ENCODE results near the gene NTM.

Gene NTM

DNA sequence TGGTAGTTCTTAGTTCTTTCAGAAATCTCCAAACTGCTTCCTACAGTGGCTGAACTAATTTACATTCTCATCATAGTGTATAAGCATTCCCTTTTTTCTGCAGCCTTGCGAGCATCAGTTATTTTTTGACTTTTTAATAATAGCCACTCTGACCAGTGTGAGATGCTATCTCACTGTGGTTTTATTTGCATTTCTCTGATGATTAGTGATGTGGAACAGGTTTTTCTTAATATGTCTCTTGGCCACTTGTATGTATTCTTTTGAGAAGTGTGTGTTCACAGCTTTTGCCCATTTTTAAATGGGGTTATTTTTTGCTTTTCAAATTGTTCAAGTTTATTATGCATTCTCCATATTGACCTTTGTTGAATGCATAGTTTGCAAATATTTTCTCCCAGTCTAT, 459.3 kb downstream of the NTM start:
- no peak for DNase-seq (ENCODE audit: low read depth, low spot score)

DNA sequence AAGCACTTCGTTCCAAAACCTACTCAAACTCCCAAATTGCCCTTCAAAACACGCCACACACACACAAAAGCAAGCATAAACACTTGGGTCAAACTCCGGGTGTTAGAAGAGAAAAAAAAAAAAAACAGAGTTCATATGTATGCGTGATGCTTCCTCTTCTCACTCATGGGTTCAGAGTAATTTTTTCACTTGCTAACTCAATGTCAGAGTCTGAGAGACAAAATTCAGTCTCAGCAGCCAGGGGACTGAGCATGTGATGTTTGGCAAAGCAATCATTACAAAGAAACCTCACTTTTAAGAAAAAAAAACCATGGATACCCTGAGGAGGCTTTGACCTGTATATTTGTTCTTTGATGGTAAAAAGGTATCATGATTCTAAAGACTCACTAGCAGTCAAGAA, 461.7 kb downstream of the NTM start:
- no peak overlapping the region for H3K27ac ChIP-seq
- no peak for DNase-seq (ENCODE audit: low read depth, low spot score)

More for the DNA sequence above, 459.3 kb downstream of the NTM start:
- H3K27ac ChIP-seq = no peak overlapping the region

DNA sequence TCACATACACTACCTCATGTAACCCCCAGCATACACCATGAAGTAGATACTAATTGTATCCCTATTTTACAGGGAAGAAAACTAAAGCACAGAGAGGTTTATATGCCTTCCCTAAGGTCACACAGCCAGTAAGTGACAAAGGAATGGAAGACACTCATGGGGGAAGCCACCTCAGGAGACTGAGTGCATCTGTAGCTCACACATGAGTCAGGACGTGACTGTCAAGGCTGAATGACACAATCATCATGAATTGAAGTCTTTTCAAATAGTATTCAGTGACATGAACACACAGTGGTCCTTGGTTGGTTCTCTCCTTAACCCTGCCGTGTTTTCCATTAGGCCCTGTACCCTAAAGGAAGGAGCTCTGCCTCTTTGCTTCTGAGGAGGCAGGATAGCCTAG, 463.0 kb downstream of the NTM start:
- no peak for DNase-seq (ENCODE audit: low read depth, low spot score)
- H3K27ac ChIP-seq = no peak overlapping the region

DNA sequence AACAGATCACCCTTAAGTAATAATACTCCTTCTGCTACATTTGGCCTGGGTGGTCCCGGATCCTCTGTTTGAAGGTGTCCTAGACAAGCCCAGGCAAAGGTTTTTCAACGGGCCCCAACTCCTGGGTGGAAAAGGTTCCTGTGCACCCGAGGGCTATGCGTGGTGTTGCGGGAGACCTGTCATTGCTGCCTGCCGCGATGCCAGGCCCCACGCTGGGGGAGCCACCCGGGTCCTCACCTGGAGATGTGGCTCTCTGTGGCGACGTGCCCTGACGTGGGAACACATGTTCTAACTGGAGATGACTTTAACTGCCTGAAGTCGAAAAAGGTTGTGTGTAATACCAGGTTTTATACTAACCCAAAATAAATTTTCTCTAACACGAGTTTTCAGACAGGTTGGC, 467.1 kb downstream of the NTM start:
- no peak for DNase-seq (ENCODE audit: low read depth, low spot score)
- H3K27ac ChIP-seq = no peak overlapping the region

DNA sequence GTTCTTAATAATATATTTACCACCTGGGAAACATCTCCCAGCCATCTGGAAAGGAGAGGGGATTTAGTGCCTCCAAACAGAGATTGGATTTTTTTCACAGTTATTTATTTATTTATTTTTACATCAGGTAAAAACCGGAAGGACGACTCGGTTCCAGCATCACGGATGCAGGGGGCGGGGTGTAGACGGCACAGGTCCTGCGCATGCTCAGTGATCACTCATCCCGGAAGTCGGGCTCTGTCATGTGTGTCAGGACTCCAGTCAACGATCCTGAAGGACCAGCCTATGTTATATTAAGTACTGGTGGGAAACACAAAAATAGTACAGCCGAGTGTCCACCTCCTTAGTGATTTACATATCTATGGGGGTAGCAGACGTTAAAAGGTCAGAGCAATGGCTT, 467.6 kb downstream of the NTM start:
- no peak for DNase-seq (ENCODE audit: low read depth, low spot score)
- H3K27ac ChIP-seq = no peak overlapping the region

DNA sequence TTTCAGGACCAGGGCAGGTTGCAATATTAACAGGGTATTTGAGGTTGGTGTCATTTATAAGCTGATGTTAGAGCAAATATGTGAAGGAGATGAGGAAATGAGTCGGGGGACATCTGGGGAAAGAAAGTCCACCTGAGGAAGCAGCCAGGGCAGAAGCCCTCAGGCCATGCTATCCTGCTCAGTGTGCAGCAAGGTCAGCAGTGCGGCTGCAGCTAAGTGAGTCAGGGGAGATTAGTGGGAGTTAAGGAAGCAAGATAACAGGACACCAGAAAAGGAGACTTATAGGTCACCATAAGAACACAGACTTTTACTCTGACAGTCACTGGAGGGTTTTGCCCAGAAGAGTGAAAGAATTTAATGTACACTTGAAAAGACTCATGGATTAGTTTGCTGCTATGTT, 468.9 kb downstream of the NTM start:
- no peak for DNase-seq (ENCODE audit: low read depth, low spot score)

DNA sequence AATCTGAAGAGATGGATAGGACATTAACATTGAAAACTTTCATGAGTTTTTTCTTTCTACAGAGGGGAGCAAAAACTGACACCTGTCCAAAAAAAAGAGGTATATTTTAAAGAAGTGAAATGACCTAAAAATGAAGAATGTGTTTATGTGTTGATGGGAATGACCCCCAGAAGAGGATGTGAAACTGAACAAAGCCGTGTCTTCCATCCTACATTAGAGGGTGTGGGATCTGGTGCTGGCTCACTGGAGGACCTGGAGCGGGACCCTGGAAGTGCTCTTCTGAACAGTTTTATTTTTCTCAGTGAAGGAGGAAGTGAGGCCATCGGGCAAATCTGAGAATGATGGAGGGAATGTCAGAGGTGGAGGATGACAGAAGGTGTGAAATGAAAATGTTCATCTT, 470.1 kb downstream of the NTM start:
- no peak for DNase-seq (ENCODE audit: low read depth, low spot score)
- H3K27ac ChIP-seq = no peak overlapping the region

More for the DNA sequence above, 468.9 kb downstream of the NTM start:
- H3K27ac ChIP-seq = no peak overlapping the region

DNA sequence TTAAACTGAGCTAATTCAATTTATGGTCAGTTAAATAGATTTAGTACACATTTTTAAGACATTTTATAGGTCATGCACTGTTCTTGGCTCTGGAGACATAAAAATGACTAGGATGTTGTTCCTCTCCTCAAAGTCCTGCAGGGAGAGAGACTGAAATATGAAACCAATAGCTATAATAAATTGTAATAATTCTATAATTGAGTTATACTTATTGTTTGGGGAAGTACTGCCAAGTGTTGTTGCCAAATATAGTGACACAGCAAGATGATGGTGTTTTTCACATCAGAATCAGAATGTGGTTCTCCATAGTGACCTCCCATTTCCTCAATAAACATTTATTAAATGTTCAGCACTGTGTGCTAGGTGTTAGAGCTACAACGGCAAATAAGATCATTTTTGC, 470.6 kb downstream of the NTM start:
- DNase-seq (ENCODE audit: low read depth, low spot score) = no peak
- H3K27ac ChIP-seq = no peak overlapping the region

DNA sequence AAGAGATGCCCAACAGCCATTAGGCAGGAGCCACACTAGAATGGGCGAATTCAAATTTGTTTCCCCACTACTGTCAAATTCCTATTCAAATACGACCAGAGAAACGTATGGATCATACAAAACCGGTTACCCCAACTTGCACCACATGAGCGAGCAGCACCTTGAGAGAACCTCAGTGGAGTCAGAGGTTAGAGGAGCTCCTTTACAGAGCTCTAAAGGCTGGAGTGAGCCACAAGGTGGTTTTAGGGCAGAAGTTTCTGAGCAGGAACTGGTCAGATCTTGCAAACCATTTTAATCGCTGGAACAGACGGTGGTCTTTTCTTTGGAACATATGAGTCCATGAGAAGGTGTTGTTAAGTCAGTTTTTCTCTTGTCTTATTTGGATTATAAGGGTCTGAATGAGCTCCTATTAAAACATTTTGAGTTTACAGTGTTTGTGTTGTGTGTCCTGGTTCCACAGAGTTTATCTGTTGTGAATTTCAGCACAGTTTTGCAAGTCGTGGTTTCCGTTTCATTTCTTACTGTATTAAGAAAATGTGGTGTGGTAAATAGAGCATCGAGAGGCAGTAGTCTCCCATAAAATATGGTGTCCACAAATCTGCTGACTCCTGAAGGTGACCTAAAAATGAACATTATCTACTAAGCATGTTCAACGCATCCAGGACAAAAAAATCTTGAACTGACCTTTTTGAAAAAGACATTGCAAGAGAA, 471.7 kb downstream of the NTM start:
- no peak overlapping the region for H3K27ac ChIP-seq
- DNase-seq (ENCODE audit: low read depth, low spot score) = no peak

DNA sequence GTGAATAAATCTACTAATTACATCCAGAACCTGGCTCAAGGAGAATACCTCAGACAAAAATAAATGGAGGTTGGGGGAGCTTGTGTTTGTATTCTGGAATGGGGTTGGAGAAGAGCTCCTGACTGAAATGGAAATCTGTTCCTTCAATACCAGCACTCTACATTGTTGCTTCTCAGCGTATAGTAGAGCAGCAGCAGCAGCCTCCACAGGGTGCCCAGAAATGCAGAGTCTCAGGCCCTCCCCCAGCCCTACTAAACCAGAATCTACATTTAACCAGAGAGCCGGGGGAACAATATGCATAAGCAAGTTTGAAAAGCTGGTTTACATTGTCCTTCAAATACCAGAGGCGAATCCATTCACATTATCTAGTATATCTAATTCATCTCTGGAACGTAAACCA, 474.8 kb downstream of the NTM start:
- H3K27ac ChIP-seq = no peak overlapping the region
- no peak for DNase-seq (ENCODE audit: low read depth, low spot score)

DNA sequence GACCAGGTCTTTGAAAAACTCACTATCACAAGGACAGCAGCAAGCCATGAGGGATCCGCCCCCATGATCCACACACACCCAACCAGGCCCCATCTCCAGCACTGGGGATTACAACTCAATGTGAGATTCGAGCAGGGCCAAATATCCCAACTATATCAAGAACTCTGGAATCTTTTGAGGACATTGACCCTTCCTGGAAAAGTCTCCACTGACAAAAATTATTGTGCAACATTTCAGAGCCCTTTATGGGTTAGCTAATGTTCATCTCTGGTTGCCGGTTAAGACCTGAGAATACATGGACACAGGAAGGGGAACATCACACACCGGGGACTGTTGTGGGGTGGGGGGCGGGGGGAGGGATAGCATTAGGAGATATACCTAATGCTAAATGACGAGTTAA, 479.1 kb downstream of the NTM start:
- H3K27ac ChIP-seq = no peak overlapping the region
- no peak for DNase-seq (ENCODE audit: low read depth, low spot score)

DNA sequence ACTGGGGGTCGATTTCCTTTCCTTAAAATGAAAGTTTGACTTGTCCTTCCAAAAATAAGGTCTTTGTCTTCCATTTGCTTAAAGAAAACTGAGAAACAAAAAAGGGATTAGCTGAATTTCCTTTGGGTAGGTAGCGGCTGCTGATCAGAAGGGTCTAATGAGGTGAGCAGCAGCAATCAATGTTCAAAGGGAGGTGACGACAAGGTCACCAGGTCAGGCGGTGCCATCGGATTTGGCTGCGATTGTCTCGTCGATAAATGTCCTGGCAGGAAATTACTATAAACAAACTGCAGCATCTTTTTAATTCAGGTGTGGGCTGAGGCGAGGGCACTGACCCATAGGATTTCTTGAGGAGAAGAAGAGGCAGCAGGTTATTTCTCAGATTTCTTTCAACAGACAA, 480.1 kb downstream of the NTM start:
- H3K27ac ChIP-seq = no peak overlapping the region
- no peak for DNase-seq (ENCODE audit: low read depth, low spot score)

DNA sequence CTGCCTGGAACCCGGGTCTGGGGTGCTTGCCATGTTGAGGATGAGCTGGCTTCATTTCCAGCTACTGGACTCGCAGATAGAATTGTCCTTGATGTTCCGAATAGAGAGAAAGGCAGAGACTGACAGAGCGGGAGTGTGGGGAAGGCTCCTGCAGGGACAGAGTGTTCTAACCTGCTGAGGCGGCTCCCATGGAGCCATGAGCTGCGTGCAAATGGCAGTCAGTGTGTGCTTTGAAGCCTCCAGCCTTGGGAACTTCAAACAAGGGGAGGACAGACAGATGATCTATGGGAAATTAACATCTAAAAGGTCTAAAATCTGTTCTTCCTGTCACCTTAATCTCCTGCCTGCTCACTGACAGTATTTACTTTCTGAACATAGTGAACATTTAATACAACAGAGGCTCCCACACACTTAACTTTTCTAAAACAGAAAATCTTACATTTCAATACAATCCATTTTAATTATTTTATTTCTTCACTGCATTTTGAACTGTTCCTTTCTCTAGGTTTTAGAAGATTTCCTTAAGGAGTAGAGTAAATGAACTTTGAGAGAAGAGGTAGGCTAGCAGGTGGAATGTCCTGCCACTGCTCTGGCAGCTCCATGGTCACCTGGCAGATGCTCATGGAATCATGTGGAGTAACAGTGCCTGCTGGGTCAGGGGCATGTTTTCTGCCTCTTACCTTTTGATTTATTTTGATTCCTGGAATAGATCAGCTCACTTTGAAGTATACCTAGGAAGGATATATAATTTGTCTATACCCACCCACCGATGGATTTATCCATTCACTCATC, 481.7 kb downstream of the NTM start:
- DNase-seq (ENCODE audit: low read depth, low spot score) = no peak
- no peak overlapping the region for H3K27ac ChIP-seq

DNA sequence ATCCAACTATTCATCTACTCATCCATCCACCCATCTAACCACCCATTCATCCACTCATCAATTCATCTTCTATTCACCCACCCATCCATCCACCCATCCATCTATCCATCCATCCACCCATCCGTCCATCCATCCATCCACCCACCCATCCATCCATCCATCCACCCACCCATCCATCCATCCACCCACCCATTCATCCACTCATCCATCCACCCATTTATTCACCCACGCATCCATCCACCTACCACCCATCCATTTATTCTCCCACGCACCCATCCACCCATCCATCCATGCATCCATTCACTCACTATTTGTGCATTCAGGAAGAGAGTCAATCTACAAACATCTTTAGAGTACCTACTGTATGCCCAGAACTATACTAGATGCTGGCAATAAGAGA, 482.3 kb downstream of the NTM start:
- no peak overlapping the region for H3K27ac ChIP-seq
- no peak for DNase-seq (ENCODE audit: low read depth, low spot score)

DNA sequence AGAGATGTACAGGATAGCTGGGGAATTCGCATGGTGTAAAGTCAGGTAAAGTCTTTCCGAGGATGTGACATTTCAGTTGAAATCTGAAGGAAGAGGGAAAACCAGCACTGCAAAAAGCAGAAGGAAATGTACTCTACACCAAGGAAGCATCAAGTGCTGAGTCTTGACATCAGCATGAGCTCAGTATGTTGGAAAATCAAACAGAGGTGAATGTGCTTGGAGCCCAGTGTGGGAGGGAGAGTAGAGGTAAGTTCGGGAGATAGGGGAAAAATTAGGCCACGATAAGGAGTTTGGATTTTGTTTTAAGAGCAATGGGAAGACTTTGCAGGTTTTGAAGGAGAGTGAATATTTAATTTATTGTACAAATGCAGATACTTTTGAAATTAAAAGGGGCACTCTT, 484.0 kb downstream of the NTM start:
- no peak overlapping the region for H3K27ac ChIP-seq
- no peak for DNase-seq (ENCODE audit: low read depth, low spot score)

DNA sequence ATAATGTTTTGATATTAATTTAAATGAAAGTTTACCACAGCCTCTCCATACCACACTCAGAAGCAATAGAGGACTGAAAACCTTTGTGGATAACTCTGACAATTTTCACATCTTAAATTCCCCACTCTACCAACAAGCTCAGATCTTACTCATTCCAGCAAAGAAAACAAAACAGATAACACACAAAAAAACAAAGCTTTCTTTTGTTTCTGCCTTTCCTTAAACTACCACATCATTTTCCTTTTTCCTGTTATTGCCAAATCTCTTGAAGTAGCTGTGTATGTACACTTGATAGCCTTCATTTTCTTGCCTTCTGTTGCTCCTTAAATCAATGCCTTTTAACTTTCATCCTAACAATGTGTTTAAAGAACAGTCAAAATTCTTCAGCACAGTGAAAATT, 484.9 kb downstream of the NTM start:
- DNase-seq (ENCODE audit: low read depth, low spot score) = no peak
- no peak overlapping the region for H3K27ac ChIP-seq

DNA sequence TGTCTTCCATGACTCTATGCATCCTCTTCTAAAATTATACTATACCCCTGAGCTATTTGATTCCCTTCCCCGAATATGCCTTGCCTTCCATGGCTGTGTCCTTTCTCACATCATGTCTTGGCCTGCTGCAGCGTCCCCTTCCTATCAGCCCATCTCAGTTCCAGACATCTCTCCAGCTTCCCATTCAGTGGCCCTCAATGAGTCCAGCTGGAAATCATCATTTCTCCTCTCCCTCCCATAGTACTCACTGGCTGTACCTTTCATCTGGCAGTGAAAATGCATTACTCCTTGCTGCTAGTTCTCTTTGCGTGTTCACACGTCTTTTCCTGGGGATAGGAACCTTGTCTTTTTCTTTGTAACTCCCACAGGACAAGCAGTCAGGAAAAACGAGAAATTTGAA, 486.8 kb downstream of the NTM start:
- no peak for DNase-seq (ENCODE audit: low read depth, low spot score)
- H3K27ac ChIP-seq = no peak overlapping the region

DNA sequence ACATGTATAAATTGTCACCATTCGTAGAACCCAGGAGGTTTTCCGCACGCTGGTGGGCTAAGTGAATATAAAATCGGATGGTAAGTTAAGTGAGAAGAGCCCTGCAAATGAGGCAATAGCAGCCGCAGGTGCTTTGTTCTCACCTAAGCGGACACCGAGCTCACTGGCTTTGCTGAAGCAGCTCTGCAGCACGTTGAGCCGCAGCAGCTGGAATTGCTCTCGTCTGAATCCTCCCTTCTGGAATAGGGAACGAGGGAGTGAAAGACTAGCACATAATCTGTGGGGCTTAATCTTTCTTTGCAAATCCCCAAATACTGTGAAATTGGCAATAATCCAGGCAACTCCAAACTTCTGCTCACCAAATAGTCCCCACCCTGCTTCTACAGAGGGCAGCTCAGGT, 488.1 kb downstream of the NTM start:
- DNase-seq (ENCODE audit: low read depth, low spot score) = no peak
- no peak overlapping the region for H3K27ac ChIP-seq

DNA sequence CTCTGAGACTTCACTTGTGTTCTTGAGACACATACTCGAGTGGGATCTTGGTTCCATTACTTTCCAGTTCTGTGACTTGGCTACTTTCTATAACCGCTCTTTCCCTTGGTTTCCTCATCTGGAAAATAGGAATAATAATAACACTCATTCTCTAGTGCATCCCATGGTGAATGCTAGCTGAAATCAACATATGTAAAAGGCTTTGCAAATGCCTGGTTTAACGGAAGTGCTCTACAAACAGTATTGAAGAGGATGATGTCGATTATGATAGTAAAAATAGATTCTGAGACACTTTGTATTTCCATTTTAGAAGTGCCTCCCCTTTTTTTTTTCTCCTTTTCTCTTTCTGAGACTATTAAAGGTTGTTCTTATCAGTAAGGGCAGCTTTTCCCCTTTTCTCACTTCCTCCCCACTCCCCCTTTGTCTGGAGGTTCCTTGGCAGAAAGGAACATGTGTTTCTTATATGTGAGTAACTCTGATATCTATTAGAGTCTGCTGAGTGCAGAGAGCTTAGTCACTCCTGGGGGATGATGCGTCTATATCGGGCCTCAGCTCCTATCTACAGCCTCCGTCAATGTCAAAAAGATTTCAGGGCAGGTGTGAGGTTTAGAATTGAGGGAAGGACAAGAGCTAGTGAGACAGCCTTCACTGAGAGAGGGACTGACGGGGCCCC, 489.3 kb downstream of the NTM start:
- DNase-seq (ENCODE audit: low read depth, low spot score) = no peak
- no peak overlapping the region for H3K27ac ChIP-seq

DNA sequence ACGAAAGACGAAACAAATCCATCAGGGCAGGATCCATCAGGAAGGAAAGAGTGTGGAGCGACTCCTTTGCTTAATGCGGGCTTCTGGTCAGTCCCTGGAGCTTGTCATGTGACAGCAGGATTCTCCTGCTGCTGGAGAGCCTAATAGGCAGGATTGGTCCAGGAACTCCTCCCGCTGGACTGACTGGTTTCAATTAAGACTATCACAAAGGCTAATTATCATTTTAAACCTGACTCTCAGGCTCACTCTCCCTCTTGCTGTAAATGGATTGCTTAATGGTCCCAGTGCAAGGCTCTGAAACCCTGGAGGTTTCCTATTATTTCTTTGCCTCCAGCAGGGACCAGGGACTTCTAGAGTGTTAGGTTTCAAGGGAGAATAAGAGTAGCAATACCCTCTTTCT, 493.8 kb downstream of the NTM start:
- no peak overlapping the region for H3K27ac ChIP-seq
- DNase-seq (ENCODE audit: low read depth, low spot score) = no peak

DNA sequence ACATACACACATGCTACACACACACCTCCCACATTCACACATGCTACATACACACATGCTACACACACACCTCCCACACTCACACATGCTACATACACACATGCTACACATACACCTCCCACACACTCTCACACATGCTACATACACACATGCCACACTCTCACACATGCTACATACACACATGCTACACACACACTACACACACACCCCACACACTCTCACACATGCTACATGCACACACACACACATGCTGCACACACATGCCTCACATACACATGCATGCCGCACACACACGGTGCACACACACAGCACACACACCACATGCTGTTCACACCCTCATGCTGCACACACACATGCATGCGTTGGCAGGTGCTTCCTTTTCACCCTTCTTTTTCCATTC, 495.4 kb downstream of the NTM start:
- H3K27ac ChIP-seq = no peak overlapping the region
- no peak for DNase-seq (ENCODE audit: low read depth, low spot score)
